H9 (cell line): ENCODE data around the gene ACER3. TPM values are rescaled to one million over a fixed set of nuclear protein-coding genes. Genes with fewer than 3 reads are reported as not detected.
A peak's percentile ranks its signal among the peaks of the same experiment; 100 is the strongest.

Experiments used
- DNase-seq: peaks from one replicate; pipeline ENCODE4 v3.0.0-alpha.2; 2017
- H2AFZ ChIP-seq: one replicate; pipeline ENCODE4 v1.6.1; 2013; ENCODE audit warnings: mild to moderate bottlenecking, low read length, control low read depth, moderate library complexity
- H2AK5ac ChIP-seq: 2 replicates; pipeline ENCODE4 v1.6.1; 2013; ENCODE audit warnings: low read length, control low read depth, mixed read lengths; ENCODE audit not compliant: insufficient read length
- H2BK120ac ChIP-seq: one replicate; pipeline ENCODE4 v1.6.1; 2013; ENCODE audit warnings: low read depth, mild to moderate bottlenecking, low read length, control low read depth, inconsistent platforms; ENCODE audit not compliant: poor library complexity, severe bottlenecking
- H2BK12ac ChIP-seq: 2 replicates; pipeline ENCODE4 v1.6.1; 2013; ENCODE audit warnings: low read length, control low read depth, mixed read lengths, low read depth; ENCODE audit not compliant: insufficient read length
- H2BK15ac ChIP-seq: 2 replicates; pipeline ENCODE4 v1.6.1; 2013; ENCODE audit warnings: low read depth, low read length, control low read depth
- H2BK20ac ChIP-seq: one replicate; pipeline ENCODE4 v1.6.1; 2013; ENCODE audit warnings: low read depth, mild to moderate bottlenecking, low read length, control low read depth, inconsistent platforms; ENCODE audit not compliant: poor library complexity, severe bottlenecking
- H2BK5ac ChIP-seq: 2 replicates; pipeline ENCODE4 v1.6.1; 2013; ENCODE audit warnings: low read length, control low read depth, mixed read lengths; ENCODE audit not compliant: insufficient read length
- H3K14ac ChIP-seq: 2 replicates; pipeline ENCODE4 v1.6.1; 2013; ENCODE audit warnings: low read length, control low read depth; ENCODE audit not compliant: insufficient read depth
- H3K18ac ChIP-seq: 2 replicates; pipeline ENCODE4 v1.6.1; 2013; ENCODE audit warnings: low read depth, mild to moderate bottlenecking, mixed read lengths, low read length, control low read depth; ENCODE audit not compliant: insufficient read length
- H3K23ac ChIP-seq: 2 replicates; pipeline ENCODE4 v1.6.1; 2013; ENCODE audit warnings: low read length, control low read depth, mixed read lengths, low read depth; ENCODE audit not compliant: insufficient read length
- H3K23me2 ChIP-seq: 2 replicates; pipeline ENCODE4 v1.6.1; 2013; ENCODE audit warnings: low read depth, mild to moderate bottlenecking, mixed read lengths, low read length, control low read depth; ENCODE audit not compliant: insufficient read length, poor library complexity, severe bottlenecking
- H3K27ac ChIP-seq: 2 replicates; pipeline ENCODE4 v1.5.1; 2013; ENCODE audit warnings: low read length, control low read depth, mixed read lengths, low read depth; ENCODE audit not compliant: insufficient read length
- H3K27me3 ChIP-seq: 2 replicates; pipeline ENCODE4 v1.6.1; 2013; ENCODE audit warnings: low read length, control low read depth, inconsistent platforms; ENCODE audit not compliant: insufficient read depth
- H3K4ac ChIP-seq: 2 replicates; pipeline ENCODE4 v1.6.1; 2013; ENCODE audit warnings: low read depth, mild to moderate bottlenecking, control low read depth, inconsistent platforms, low read length, moderate library complexity
- H3K4me1 ChIP-seq: 2 replicates; pipeline ENCODE4 v1.6.1; 2013; ENCODE audit warnings: low read length, control low read depth, inconsistent platforms; ENCODE audit not compliant: insufficient read depth
- H3K4me2 ChIP-seq: 2 replicates; pipeline ENCODE4 v1.6.1; 2013; ENCODE audit warnings: low read length, control low read depth, mixed read lengths; ENCODE audit not compliant: insufficient read length, insufficient read depth
- H3K56ac ChIP-seq: 2 replicates; pipeline ENCODE4 v1.6.1; 2013; ENCODE audit warnings: low read depth, mild to moderate bottlenecking, mixed read lengths, low read length, control low read depth; ENCODE audit not compliant: insufficient read length
- H3K79me1 ChIP-seq: 2 replicates; pipeline ENCODE4 v1.6.1; 2013; ENCODE audit warnings: low read depth, mild to moderate bottlenecking, moderate library complexity, low read length, control low read depth, inconsistent platforms; ENCODE audit not compliant: insufficient read depth, poor library complexity, severe bottlenecking
- H3K79me2 ChIP-seq: 2 replicates; pipeline ENCODE4 v1.6.1; 2013; ENCODE audit warnings: low read length, control low read depth, inconsistent platforms; ENCODE audit not compliant: insufficient read depth
- H3K9ac ChIP-seq: 2 replicates; pipeline ENCODE4 v1.6.1; 2013; ENCODE audit warnings: low read length, control low read depth, mixed read lengths; ENCODE audit not compliant: insufficient read length; ENCODE audit errors: extremely low read depth
- H3K9me3 ChIP-seq: one replicate; pipeline ENCODE4 v1.6.1; 2013; ENCODE audit warnings: low read depth, low read length, inconsistent platforms; ENCODE audit not compliant: control insufficient read depth
- H3T11ph ChIP-seq: one replicate; pipeline ENCODE4 v1.6.1; 2013; ENCODE audit warnings: mild to moderate bottlenecking, low read length, control low read depth, inconsistent platforms
- H4K20me1 ChIP-seq: one replicate; pipeline ENCODE4 v1.6.1; 2013; ENCODE audit not compliant: control insufficient read depth, insufficient read length, insufficient read depth
- H4K5ac ChIP-seq: 2 replicates; pipeline ENCODE4 v1.6.1; 2013; ENCODE audit warnings: low read depth, mild to moderate bottlenecking, mixed read lengths, low read length, control low read depth; ENCODE audit not compliant: insufficient read length
- H4K8ac ChIP-seq: replicated peaks from 2 replicates; pipeline ENCODE4 v1.6.1; 2013; ENCODE audit warnings: low read length, control low read depth, mixed read lengths, low read depth; ENCODE audit not compliant: insufficient read length
- H4K91ac ChIP-seq: 2 replicates; pipeline ENCODE4 v1.6.1; 2013; ENCODE audit warnings: low read depth, mild to moderate bottlenecking, moderate library complexity, mixed read lengths, low read length, control low read depth; ENCODE audit not compliant: insufficient read length
- H3K27ac Mint-ChIP-seq, 3 experiments: 2 replicates in 2 of 3; 3 replicates in 1 of 3; pipeline ENCODE4 v1.8.0; 2020 to 2021; ENCODE audit warnings: mixed read lengths in 3 of 3, mild to moderate bottlenecking in 1 of 3, moderate library complexity in 1 of 3
- H3K27me3 Mint-ChIP-seq: 2 replicates; pipeline ENCODE4 v1.8.0; 2021; ENCODE audit warnings: low read depth, mild to moderate bottlenecking, moderate library complexity, mixed read lengths
- H3K36me3 Mint-ChIP-seq, 3 experiments: 2 replicates in 2 of 3; 3 replicates in 1 of 3; pipeline ENCODE4 v1.8.0; 2020 to 2021; ENCODE audit warnings: low read depth in 3 of 3, mixed read lengths in 3 of 3; ENCODE audit not compliant: insufficient read depth in 1 of 3
- H3K4me1 Mint-ChIP-seq, 2 experiments: 2 replicates each; pipeline ENCODE4 v1.8.0; 2020; ENCODE audit warnings: mixed read lengths in 2 of 2
- H3K4me3 Mint-ChIP-seq, 2 experiments: 2 replicates in 1 of 2; 3 replicates in 1 of 2; pipeline ENCODE4 v1.8.0; 2020 to 2021; ENCODE audit warnings: mild to moderate bottlenecking in 2 of 2, mixed read lengths in 2 of 2, moderate library complexity in 1 of 2
- H3K9me3 Mint-ChIP-seq, 2 experiments: 2 replicates in 1 of 2; 3 replicates in 1 of 2; pipeline ENCODE4 v1.8.0; 2020; ENCODE audit warnings: mild to moderate bottlenecking in 2 of 2, mixed read lengths in 2 of 2, moderate library complexity in 1 of 2
- WGBS: extraction: QIAGEN DNeasy Blood & Tissue Kit; methylation state at CpG from one replicate; pipeline ENCODE4 v1.1.7; 2013; ENCODE audit warnings: missing lambda C conversion rate, low lambda C conversion rate, mixed read lengths; ENCODE audit not compliant: insufficient read length; ENCODE audit errors: extremely low coverage; 5-methylcytosine and 5-hydroxymethylcytosine counted together
- total RNA-seq: library from RNA; stranded (reverse); gene quantifications from 2 replicates; pipeline ENCODE4 v1.2.1, GENCODE V29; 2021
- TF ChIP-seq, protein P1 (sequence below): fragments of 200-600 bp; sonication (generic); conservative IDR thresholded peaks from 3 replicates; pipeline ENCODE4 v1.8.0; 2021; ENCODE audit warnings: antibody characterized with exemption, mild to moderate bottlenecking

Gene ACER3
- total RNA-seq, 1 experiment from 2014 or later, result 14.7 TPM

GRCh38 chr11:76885390-76886097 is 24.8 kb downstream of the ACER3 start:
- no peak overlapping the region for H2AFZ ChIP-seq
- no peak overlapping the region for H3K4me2 ChIP-seq
- Mint-ChIP-seq H3K27ac (no peak overlapping the region; a peak in 1 of 7 replicates), H3K9me3 (no peaks in the 10 kb centered on the region; a peak in 1 of 5 replicates), H3K36me3 (no peaks in the 10 kb centered on the region), H3K27me3 (no peaks in the 10 kb centered on the region), H3K4me3 (no peak overlapping the region), H3K4me1 (peaks cover 3 to 5% of the 10 kb centered on the region in 2 experiments; a peak in 2 of 4 replicates)
- H4K8ac ChIP-seq, result no peak overlapping the region
- no peaks in the 10 kb centered on the region for H3K27me3 ChIP-seq
- H3K18ac ChIP-seq, result no peak overlapping the region
- no CpG with 5 or more reads among the region's 9 CpGs for WGBS
- H4K91ac ChIP-seq, result no peak overlapping the region
- no peaks in the 10 kb centered on the region for H3K79me1 ChIP-seq
- TF ChIP-seq, protein P1, sequence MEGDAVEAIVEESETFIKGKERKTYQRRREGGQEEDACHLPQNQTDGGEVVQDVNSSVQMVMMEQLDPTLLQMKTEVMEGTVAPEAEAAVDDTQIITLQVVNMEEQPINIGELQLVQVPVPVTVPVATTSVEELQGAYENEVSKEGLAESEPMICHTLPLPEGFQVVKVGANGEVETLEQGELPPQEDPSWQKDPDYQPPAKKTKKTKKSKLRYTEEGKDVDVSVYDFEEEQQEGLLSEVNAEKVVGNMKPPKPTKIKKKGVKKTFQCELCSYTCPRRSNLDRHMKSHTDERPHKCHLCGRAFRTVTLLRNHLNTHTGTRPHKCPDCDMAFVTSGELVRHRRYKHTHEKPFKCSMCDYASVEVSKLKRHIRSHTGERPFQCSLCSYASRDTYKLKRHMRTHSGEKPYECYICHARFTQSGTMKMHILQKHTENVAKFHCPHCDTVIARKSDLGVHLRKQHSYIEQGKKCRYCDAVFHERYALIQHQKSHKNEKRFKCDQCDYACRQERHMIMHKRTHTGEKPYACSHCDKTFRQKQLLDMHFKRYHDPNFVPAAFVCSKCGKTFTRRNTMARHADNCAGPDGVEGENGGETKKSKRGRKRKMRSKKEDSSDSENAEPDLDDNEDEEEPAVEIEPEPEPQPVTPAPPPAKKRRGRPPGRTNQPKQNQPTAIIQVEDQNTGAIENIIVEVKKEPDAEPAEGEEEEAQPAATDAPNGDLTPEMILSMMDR, result no peak
- no peak overlapping the region for H3K9ac ChIP-seq
- no peak overlapping the region for H2AK5ac ChIP-seq
- no peak for DNase-seq
- no peak overlapping the region for H3K23ac ChIP-seq
- no peak overlapping the region for H2BK5ac ChIP-seq
- H3T11ph ChIP-seq, result no peak overlapping the region
- no peaks in the 10 kb centered on the region for H4K20me1 ChIP-seq
- no peak overlapping the region for H2BK20ac ChIP-seq
- peak overlapping the region; percentile 38 for H4K5ac ChIP-seq
- no peak overlapping the region for H2BK120ac ChIP-seq
- no peaks in the 10 kb centered on the region for H3K9me3 ChIP-seq
- H3K23me2 ChIP-seq, result no peaks in the 10 kb centered on the region
- no peaks in the 10 kb centered on the region for H3K4me1 ChIP-seq
- H3K27ac ChIP-seq, result no peak overlapping the region
- no peak overlapping the region for H3K4ac ChIP-seq
- no peak overlapping the region for H3K56ac ChIP-seq
- no peaks in the 10 kb centered on the region for H3K79me2 ChIP-seq
- no peak overlapping the region for H2BK12ac ChIP-seq
- H3K14ac ChIP-seq, result no peak overlapping the region
- H2BK15ac ChIP-seq, result no peak overlapping the region
